Endothelial cell of umbilical vein (primary cell): ENCODE data around the gene HESX1. TPM values are rescaled to one million over a fixed set of nuclear protein-coding genes. Genes with fewer than 3 reads are reported as not detected.

Source experiments
- BruUV-seq: library from RNA; stranded (reverse); fragments of 400-500 nt; replicated peaks from 2 replicates; lab custom pipeline; 2021; lab: Mats Ljungman, UMichigan
- CTCF ChIA-PET: fragments of 300-600, 350-600 bp; sonication (Branson Sonifier 250); formaldehyde crosslinking; loops from one replicate; lab custom pipeline; 2021; ENCODE audit warnings: antibody characterized with exemption, inconsistent platforms; lab: Charles Lee
- POLR2A ChIA-PET: fragments of 300-600, 350-600 bp; sonication (Branson Sonifier 250); formaldehyde crosslinking; loops from one replicate; lab custom pipeline; 2021; ENCODE audit warnings: antibody characterized with exemption, inconsistent platforms; lab: Charles Lee
- DNase-seq: peaks from one replicate; pipeline ENCODE4 v3.0.0-alpha.2; 2011; ENCODE audit warnings: low read depth, low spot score
- FAIRE-seq: peaks from 2 replicates; lab custom pipeline; 2011; peaks lifted over from hg19 to GRCh38; lab: Jason Lieb, UNC
- H2AFZ ChIP-seq: 2 replicates; pipeline ENCODE4 v1.6.0; 2012; ENCODE audit warnings: low read depth, low read length, control low read depth, inconsistent platforms
- H3K27ac ChIP-seq: 2 replicates; pipeline ENCODE4 v1.5.1; 2011; ENCODE audit warnings: low read depth, mild to moderate bottlenecking, control low read depth, low read length, moderate library complexity; ENCODE audit not compliant: insufficient read depth
- H3K27me3 ChIP-seq, 2 experiments: 2 replicates each; pipeline versions ENCODE4 v1.6.0 to v1.6.1; 2011; ENCODE audit warnings: low read length in 2 of 2, mixed read lengths in 1 of 2; ENCODE audit not compliant: control insufficient read depth in 2 of 2, insufficient read depth in 2 of 2
- H3K36me3 ChIP-seq, 2 experiments: 2 replicates in 1 of 2; 3 replicates in 1 of 2; pipeline ENCODE4 v1.5.1; 2011; ENCODE audit warnings: low read length in 2 of 2, mild to moderate bottlenecking in 1 of 2, moderate library complexity in 1 of 2; ENCODE audit not compliant: control insufficient read depth in 2 of 2, insufficient read depth in 2 of 2; ENCODE audit errors: extremely low read depth in 1 of 2
- H3K4me1 ChIP-seq: 3 replicates; pipeline ENCODE4 v1.5.1; 2011; ENCODE audit warnings: mild to moderate bottlenecking, low read length; ENCODE audit not compliant: control insufficient read depth, insufficient read depth; ENCODE audit errors: extremely low read depth
- H3K4me2 ChIP-seq: 2 replicates; pipeline ENCODE4 v1.6.1; 2011; ENCODE audit warnings: low read length, control low read depth, mixed read lengths; ENCODE audit not compliant: insufficient read depth
- H3K4me3 ChIP-seq, 3 experiments: fragments of 200-600 bp in 1 of 3; sonication (generic), shearing (Covaris generic) in 1 of 3; replicated peaks in 1 of 3; 2 replicates each; pipeline ENCODE4 v1.5.1; 2011 to 2016; ENCODE audit warnings: control low read depth in 3 of 3, low read length in 3 of 3, mild to moderate bottlenecking in 2 of 3, inconsistent platforms in 1 of 3, low read depth in 1 of 3, moderate library complexity in 1 of 3; ENCODE audit not compliant: insufficient read depth in 1 of 3
- H3K79me2 ChIP-seq: 2 replicates; pipeline ENCODE4 v1.6.0; 2012; ENCODE audit warnings: low read length, inconsistent platforms; ENCODE audit not compliant: control insufficient read depth, insufficient read depth
- H3K9ac ChIP-seq: replicated peaks from 2 replicates; pipeline ENCODE3; 2011; ENCODE audit warnings: low read length, control low read depth; ENCODE audit not compliant: insufficient read depth; ENCODE audit errors: extremely low read depth
- H3K9me1 ChIP-seq: replicated peaks from 3 replicates; pipeline ENCODE4 v1.6.0; 2011; ENCODE audit warnings: mild to moderate bottlenecking, low read length; ENCODE audit not compliant: control insufficient read depth, insufficient read depth; ENCODE audit errors: extremely low read depth
- H3K9me3 ChIP-seq: replicated peaks from 2 replicates; pipeline ENCODE4 v1.5.1; 2012; ENCODE audit warnings: low read length, inconsistent platforms; ENCODE audit not compliant: control insufficient read depth, insufficient read depth
- H4K20me1 ChIP-seq: replicated peaks from 2 replicates; pipeline ENCODE3; 2011; ENCODE audit warnings: mild to moderate bottlenecking, low read length; ENCODE audit not compliant: control insufficient read depth, insufficient read depth; ENCODE audit errors: extremely low read depth
- GATA2 ChIP-seq: IDR thresholded peaks from 2 replicates; pipeline ENCODE4 v1.7.0; 2011; ENCODE audit warnings: low read depth, mild to moderate bottlenecking, moderate library complexity, mixed read lengths, low read length; ENCODE audit not compliant: insufficient read length, insufficient read depth
- MAX ChIP-seq: IDR thresholded peaks from 2 replicates; pipeline ENCODE4 v1.6.1; 2011; ENCODE audit not compliant: insufficient read depth, insufficient read length
- MYC ChIP-seq: IDR thresholded peaks from one replicate; pipeline ENCODE4 v1.6.1; 2011; ENCODE audit warnings: mild to moderate bottlenecking, low read depth, low read length
- POLR2A ChIP-seq: IDR thresholded peaks from 2 replicates; pipeline ENCODE4 v1.6.1; 2012; ENCODE audit warnings: low read depth, mild to moderate bottlenecking, control low read depth, low read length
- dilution Hi-C: fragments of 300-500 bp; cut with MboI; formaldehyde crosslinking; loops from one replicate; pipeline ENCODE4 v1.15.0; 2019; ENCODE audit warnings: low sequenced_read_pairs; ENCODE audit not compliant: extremely low pct_ligation_motif_present
- intact Hi-C: fragments of 100-400 bp; cut with micrococcal nuclease; formaldehyde crosslinking; loops from one replicate; pipeline ENCODE4 v1.10.0; 2022
- polyA plus RNA-seq, 4 experiments: library from polyadenylated mRNA; depleted of rRNA in 3 of 4; stranded (reverse) in 3 of 4; unstranded in 1 of 4; fragments of >200 nt; gene quantifications; 2 replicates each; pipeline versions ENCODE4 v1.2.1 to v1.2.3, GENCODE V29; 2011 to 2012; ENCODE audit warnings: missing spikeins in 1 of 4
- total RNA-seq: library from RNA; stranded (reverse); gene quantifications from 2 replicates; pipeline ENCODE4 v1.2.3, GENCODE V29; 2021
- TF ChIP-seq, protein P1 (sequence below), 2 donors: IDR thresholded peaks; 1 replicate in 1 of 2; 2 replicates in 1 of 2; pipeline ENCODE4 v1.5.1; 2011; ENCODE audit warnings: low read length in 2 of 2, mild to moderate bottlenecking in 2 of 2, moderate library complexity in 2 of 2, control low read depth in 1 of 2, inconsistent platforms in 1 of 2, low read depth in 1 of 2; ENCODE audit not compliant: insufficient read depth in 1 of 2; ENCODE audit errors: extremely low read depth in 1 of 2

Gene HESX1
- total and polyA plus RNA-seq, 2 donors (not counting 3 experiments of a cell fraction or from before 2014, with no cell fraction given), result 0.21 to 0.58 TPM

DNA sequence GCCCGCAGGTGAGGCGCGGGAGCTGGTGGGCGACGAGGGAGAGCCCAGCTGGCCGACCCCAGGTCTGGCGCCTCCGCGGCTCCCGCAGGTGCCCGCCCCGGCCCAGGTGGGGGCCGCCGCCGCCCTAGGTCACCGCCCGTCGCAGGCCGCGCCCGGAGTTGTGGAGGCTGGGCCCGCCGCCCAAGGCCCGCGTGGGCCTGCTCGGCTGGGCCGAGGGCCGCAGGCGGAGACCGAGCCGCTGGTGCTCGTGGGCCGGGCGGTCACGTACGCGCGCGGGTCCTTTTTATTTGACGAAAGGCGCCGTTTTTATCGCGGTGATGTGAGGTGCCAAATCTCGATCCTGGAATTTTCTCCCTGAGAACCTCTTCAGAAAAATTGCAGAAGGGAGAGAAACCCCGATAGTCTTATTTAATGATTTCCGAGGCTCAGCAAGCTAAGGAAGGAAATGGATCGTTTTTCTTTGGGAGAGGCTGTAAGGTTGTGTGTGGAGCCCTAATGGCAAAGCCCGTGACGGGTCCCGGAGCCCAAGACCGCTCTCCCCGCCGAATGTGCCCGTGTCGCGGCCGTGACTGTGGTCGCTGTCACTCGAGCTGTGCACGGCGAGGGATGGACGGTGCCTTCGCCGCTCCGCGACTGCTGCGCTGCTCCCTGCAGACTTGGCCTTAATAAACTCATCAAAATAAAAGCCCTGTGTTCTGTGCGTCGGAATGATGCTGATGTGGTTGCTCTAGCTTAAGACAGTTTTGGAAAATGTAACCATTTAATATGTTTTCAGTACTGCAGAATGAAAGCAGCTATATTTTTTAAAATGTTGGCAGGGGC lies 28.4 kb upstream of the HESX1 start:
- POLR2A ChIA-PET, result interaction anchor here (0.5 kb wide), 1 partner anchor 428 kb away, joined by 3 read pairs; no protein-coding TSS in a partner anchor
- H3K79me2 ChIP-seq, result peaks cover 36% of the 10 kb centered on the region
- CTCF ChIA-PET, result interaction anchor here (1.0 to 3.0 kb wide), 3 partner anchors 30 to 169 kb away, joined by 3 to 13 read pairs (median 7); no protein-coding TSS in a partner anchor

More for the DNA sequence above, 28.4 kb upstream of the HESX1 start:
- no peaks in the 10 kb centered on the region for H4K20me1 ChIP-seq
- H3K9me3 ChIP-seq, result no peaks in the 10 kb centered on the region
- no peaks in the 10 kb centered on the region for H3K9me1 ChIP-seq
- peak overlapping the region; percentile 89 for H3K9ac ChIP-seq
- DNase-seq (peak; percentile 66), FAIRE-seq (peak; percentile 46)
- H3K27me3 ChIP-seq, result no peaks in the 10 kb centered on the region
- peaks cover 18% of the 10 kb centered on the region for H3K4me1 ChIP-seq
- TF ChIP-seq GATA2 (no peak), POLR2A (no peak), MYC (no peak), MAX (no peak)
- TF ChIP-seq, protein P1, sequence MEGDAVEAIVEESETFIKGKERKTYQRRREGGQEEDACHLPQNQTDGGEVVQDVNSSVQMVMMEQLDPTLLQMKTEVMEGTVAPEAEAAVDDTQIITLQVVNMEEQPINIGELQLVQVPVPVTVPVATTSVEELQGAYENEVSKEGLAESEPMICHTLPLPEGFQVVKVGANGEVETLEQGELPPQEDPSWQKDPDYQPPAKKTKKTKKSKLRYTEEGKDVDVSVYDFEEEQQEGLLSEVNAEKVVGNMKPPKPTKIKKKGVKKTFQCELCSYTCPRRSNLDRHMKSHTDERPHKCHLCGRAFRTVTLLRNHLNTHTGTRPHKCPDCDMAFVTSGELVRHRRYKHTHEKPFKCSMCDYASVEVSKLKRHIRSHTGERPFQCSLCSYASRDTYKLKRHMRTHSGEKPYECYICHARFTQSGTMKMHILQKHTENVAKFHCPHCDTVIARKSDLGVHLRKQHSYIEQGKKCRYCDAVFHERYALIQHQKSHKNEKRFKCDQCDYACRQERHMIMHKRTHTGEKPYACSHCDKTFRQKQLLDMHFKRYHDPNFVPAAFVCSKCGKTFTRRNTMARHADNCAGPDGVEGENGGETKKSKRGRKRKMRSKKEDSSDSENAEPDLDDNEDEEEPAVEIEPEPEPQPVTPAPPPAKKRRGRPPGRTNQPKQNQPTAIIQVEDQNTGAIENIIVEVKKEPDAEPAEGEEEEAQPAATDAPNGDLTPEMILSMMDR (IDR thresholded peaks at IDR 0.05; ENCODE audit: extremely low read depth in 1 of 2, insufficient read depth in 1 of 2, low read depth in 1 of 2, low read length in 2 of 2), result no peak
- BruUV-seq, result TSS peak; percentile 29
- no peaks in the 10 kb centered on the region for H3K36me3 ChIP-seq
- H3K27ac ChIP-seq, result peak overlapping the region; percentile 50
- intact Hi-C loops, result loop anchor here (2.0 to 5.0 kb wide), 5 partner anchors 31 to 369 kb away; partner anchors contain the start of genes ARF4 and PDE12
- H2AFZ ChIP-seq, result peak overlapping the region; percentile 88
- dilution Hi-C loops, result no loop called here
- H3K4me3 ChIP-seq, result peak overlapping the region; percentile 85 to 98 (median 88)
- peak overlapping the region; percentile 88 for H3K4me2 ChIP-seq
